ENCODE results near the gene TPPP. TPM values are rescaled to one million over a fixed set of nuclear protein-coding genes. Genes with fewer than 3 reads are reported as not detected.
"Not testable (repeated sequence)": the region's sequence is repeated elsewhere in the genome, so short reads cannot be mapped to it uniquely, and the experiment has no call there.

Gene TPPP
- total RNA-seq, 1 donor from 2014 or later, result not detected

GRCh38 chr5:708848-709517 is 15.8 kb upstream of the TPPP start:
- H3K9me3 Mint-ChIP-seq; DNase-seq; H3K4me3 Mint-ChIP-seq; H3K27me3 Mint-ChIP-seq; H3K27ac Mint-ChIP-seq; intact Hi-C loops (cut with micrococcal nuclease); H3K36me3 Mint-ChIP-seq (ENCODE audit: low read depth); H3K4me1 Mint-ChIP-seq: not testable (repeated sequence)

DNA sequence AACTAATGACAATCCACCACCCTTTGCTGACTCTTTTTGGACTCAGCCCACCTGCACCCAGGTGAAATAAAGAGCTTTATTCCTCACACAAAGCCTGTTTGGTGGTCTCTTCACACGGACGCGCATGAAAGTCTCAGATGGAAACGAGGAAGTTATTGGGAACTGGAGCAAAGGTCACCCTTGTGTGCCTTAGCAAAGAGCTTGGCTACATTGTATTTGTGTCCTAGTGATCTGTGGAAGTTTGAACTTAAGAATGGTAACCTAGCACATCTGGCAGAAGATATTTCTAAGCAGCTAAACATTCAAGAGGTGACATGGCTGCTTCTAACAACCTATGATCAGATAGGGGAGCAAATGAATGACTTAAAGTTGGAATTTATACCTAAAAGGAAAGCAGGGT is 15.2 kb upstream of the TPPP start:
- H3K27ac Mint-ChIP-seq; H3K4me1 Mint-ChIP-seq; H3K27me3 Mint-ChIP-seq; DNase-seq; H3K4me3 Mint-ChIP-seq; H3K36me3 Mint-ChIP-seq (ENCODE audit: low read depth); H3K9me3 Mint-ChIP-seq; intact Hi-C loops (cut with micrococcal nuclease): not testable (repeated sequence)

GRCh38 chr5:706127-706526 is 13.0 kb upstream of the TPPP start:
- H3K27ac Mint-ChIP-seq; H3K4me1 Mint-ChIP-seq; intact Hi-C loops (cut with micrococcal nuclease); H3K9me3 Mint-ChIP-seq; H3K4me3 Mint-ChIP-seq; DNase-seq; H3K36me3 Mint-ChIP-seq (ENCODE audit: low read depth): not testable (repeated sequence)
- H3K27me3 Mint-ChIP-seq, result peaks cover 15% of the 10 kb centered on the region

DNA sequence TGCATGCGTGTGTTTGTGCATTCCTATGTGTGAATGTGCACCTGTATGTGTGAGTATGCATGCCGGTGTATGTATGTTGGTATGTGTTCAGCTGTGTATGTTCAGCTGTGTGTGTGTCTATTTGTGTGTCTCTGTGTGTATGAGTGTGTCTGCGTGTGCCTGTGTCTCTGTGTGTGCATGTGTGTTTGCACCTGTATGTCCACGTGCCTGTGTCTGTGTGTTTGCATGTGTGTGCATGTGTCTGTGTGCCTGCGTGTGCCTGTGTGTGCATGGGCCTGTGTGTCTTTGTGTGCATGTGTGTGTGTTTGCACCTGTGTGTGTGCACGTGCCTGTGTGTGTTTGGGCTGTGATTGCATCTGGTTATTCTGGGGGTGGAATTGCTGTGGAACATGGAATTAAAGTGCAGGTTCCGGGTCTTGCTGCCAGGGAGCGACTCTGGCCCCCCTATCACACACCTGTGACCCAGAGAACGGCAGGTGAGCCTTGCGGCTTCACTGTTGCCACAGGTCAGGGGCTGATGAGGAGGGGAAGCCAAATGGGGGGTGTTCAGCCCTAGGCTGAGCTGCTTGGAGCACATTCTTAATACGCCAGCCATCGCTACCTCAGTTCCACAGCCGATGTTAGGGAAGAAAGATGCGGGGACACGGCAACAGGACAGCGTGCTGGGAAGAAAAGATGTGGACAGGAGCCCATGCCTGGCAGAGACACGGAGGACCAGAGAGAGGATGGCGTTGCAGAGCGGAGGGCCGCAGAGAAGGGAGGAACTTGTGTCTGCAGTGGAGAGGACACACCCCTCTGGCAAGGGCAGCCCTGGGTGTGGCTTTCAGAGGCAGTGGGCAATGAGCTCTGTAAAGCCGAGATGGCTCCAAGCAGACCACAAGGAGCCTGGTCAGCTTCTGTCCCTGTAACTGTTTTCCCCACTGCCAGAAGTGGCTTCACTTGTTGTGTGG is 3.9 kb upstream of the TPPP start:
- H3K4me1 Mint-ChIP-seq; DNase-seq; H3K27ac Mint-ChIP-seq; intact Hi-C loops (cut with micrococcal nuclease); H3K4me3 Mint-ChIP-seq; H3K36me3 Mint-ChIP-seq (ENCODE audit: low read depth); H3K9me3 Mint-ChIP-seq: not testable (repeated sequence)
- H3K27me3 Mint-ChIP-seq, result peaks cover 31% of the 10 kb centered on the region

DNA sequence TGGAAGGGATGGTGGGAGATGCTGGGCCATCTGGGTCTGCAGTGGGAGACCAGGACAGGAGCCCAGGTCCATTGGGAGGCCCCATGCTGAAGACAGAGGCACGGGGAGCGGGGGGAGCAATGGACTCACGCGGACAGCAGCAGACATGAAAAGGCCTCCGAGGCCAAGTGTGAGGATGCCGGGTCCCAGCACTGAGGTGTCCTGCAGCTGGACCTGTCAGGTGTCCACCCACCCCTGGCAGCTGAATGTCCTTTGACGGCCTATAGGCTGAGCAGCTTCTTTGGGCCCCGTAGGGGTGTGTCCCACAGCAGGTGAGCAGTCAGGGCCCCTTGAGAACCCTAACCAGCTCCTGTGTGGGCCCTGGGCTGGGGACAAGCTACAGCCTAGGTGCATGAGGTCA is 3.0 kb upstream of the TPPP start:
- H3K4me1 Mint-ChIP-seq; intact Hi-C loops (cut with micrococcal nuclease): not testable (repeated sequence)

GRCh38 chr5:695475-695874 is 2.3 kb upstream of the TPPP start:
- intact Hi-C loops (cut with micrococcal nuclease); H3K4me1 Mint-ChIP-seq; DNase-seq; H3K36me3 Mint-ChIP-seq (ENCODE audit: low read depth); H3K27ac Mint-ChIP-seq; H3K9me3 Mint-ChIP-seq; H3K4me3 Mint-ChIP-seq: not testable (repeated sequence)
- H3K27me3 Mint-ChIP-seq, result peaks cover 23% of the 10 kb centered on the region

More for the DNA sequence above, 3.0 kb upstream of the TPPP start:
- H3K9me3 Mint-ChIP-seq; H3K27ac Mint-ChIP-seq; DNase-seq; H3K4me3 Mint-ChIP-seq; H3K36me3 Mint-ChIP-seq (ENCODE audit: low read depth): not testable (repeated sequence)
- peaks cover 27% of the 10 kb centered on the region for H3K27me3 Mint-ChIP-seq

GRCh38 chr5:694042-694431 is 885 bp upstream of the TPPP start:
- DNase-seq, result peak; percentile 68

DNA sequence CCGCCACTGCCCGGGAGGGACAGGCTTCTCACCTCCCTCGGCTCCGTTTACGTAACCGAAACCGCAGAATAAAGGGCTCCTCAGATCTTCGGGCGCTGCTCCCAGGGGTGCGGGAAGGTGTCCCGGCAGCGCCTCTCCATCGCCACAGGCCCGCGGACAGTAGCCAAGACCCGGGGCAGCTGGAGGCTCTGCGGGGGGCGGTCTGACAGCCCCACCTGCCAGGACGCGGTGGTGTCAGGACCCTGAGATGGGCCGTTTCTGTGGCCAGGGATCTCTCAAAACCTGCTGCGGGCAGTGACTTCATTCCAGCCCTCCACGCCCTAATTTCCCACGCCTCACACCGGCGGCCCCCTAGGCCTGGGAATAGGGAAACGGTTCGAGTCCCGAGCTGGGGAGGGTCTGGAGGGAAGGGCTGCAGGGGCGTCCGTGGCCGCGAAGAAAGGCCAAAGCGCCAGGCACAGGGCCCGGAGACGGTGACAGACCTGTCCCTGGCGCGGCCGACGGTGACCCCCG is 567 bp downstream of the TPPP start:
- Mint-ChIP-seq H3K4me3 (peak overlapping the region; percentile 59), H3K27me3 (peaks cover 12% of the 10 kb centered on the region)
- not testable (repeated sequence) for H3K9me3 Mint-ChIP-seq; H3K4me1 Mint-ChIP-seq; H3K36me3 Mint-ChIP-seq (ENCODE audit: low read depth); H3K27ac Mint-ChIP-seq
- intact Hi-C loops (cut with micrococcal nuclease), result loop anchor here (5.0 kb wide), 1 partner anchor 80 kb away; the partner anchor contains the start of gene CEP72
- DNase-seq, result peak; percentile 75

More at GRCh38 chr5:694042-694431, 885 bp upstream of the TPPP start:
- not testable (repeated sequence) for H3K4me1 Mint-ChIP-seq; H3K4me3 Mint-ChIP-seq; H3K9me3 Mint-ChIP-seq; H3K36me3 Mint-ChIP-seq (ENCODE audit: low read depth); H3K27ac Mint-ChIP-seq
- intact Hi-C loops (cut with micrococcal nuclease), result loop anchor here (5.0 kb wide), 1 partner anchor 82 kb away; the partner anchor contains the start of gene CEP72
- peaks cover 20% of the 10 kb centered on the region for H3K27me3 Mint-ChIP-seq

GRCh38 chr5:691817-692528 is 1.2 kb downstream of the TPPP start:
- intact Hi-C loops (cut with micrococcal nuclease), result loop anchor here (5.0 kb wide), 1 partner anchor 80 kb away; the partner anchor contains the start of gene CEP72
- DNase-seq, result no peak
- Mint-ChIP-seq H3K36me3 (ENCODE audit: low read depth) (no peaks in the 10 kb centered on the region), H3K4me3 (peak overlapping the region; percentile 59), H3K4me1 (no peaks in the 10 kb centered on the region), H3K27ac (no peak overlapping the region), H3K27me3 (peaks cover 6% of the 10 kb centered on the region), H3K9me3 (no peaks in the 10 kb centered on the region)

DNA sequence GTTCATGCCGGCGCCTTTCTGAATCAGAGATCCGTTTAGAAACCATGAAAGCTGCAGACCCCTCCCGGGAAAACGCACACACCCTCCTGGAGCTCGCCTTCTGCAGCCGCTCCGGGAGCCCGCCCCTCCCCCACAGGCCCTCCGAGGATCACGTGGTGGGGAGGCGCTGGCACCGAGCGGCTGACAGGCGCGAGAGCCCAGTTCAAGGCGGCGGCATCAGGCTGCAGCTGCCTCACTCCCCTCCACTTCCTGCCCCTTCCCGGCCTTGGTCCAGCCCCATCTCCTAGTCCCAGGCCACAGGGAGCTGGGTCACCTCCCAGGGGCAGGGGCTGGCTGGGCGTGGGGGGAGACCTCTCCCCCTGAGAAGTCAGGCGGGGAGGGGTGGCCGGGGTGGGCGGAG is 2.1 kb downstream of the TPPP start:
- not testable (repeated sequence) for H3K4me3 Mint-ChIP-seq

GRCh38 chr5:690293-690692 is 2.9 kb downstream of the TPPP start:
- not testable (repeated sequence) for H3K27ac Mint-ChIP-seq; H3K27me3 Mint-ChIP-seq; H3K36me3 Mint-ChIP-seq (ENCODE audit: low read depth); H3K9me3 Mint-ChIP-seq; H3K4me3 Mint-ChIP-seq; H3K4me1 Mint-ChIP-seq; DNase-seq
- intact Hi-C loops (cut with micrococcal nuclease), result loop anchor here (5.0 kb wide), 1 partner anchor 78 kb away; the partner anchor contains the start of gene CEP72

More for the DNA sequence above, 2.1 kb downstream of the TPPP start:
- intact Hi-C loops (cut with micrococcal nuclease), result loop anchor here (5.0 kb wide), 1 partner anchor 79 kb away; the partner anchor contains the start of gene CEP72
- H3K27me3 Mint-ChIP-seq; H3K27ac Mint-ChIP-seq; H3K36me3 Mint-ChIP-seq (ENCODE audit: low read depth); H3K4me1 Mint-ChIP-seq; H3K9me3 Mint-ChIP-seq: not testable (repeated sequence)
- peak; percentile 58 for DNase-seq

- H3K27me3 Mint-ChIP-seq; H3K36me3 Mint-ChIP-seq (ENCODE audit: low read depth); H3K4me3 Mint-ChIP-seq; H3K4me1 Mint-ChIP-seq; H3K9me3 Mint-ChIP-seq; DNase-seq; H3K27ac Mint-ChIP-seq: not testable (repeated sequence)
- intact Hi-C loops (cut with micrococcal nuclease), result loop anchor here (10.0 kb wide), 1 partner anchor 86 kb away; no protein-coding TSS in a partner anchor
Measured at GRCh38 chr5:688348-689010, 4.7 kb downstream of the TPPP start.

- intact Hi-C loops (cut with micrococcal nuclease), result loop anchor here (10.0 kb wide), 1 partner anchor 88 kb away; no protein-coding TSS in a partner anchor
- H3K27ac Mint-ChIP-seq; H3K27me3 Mint-ChIP-seq; H3K36me3 Mint-ChIP-seq (ENCODE audit: low read depth); DNase-seq; H3K4me3 Mint-ChIP-seq; H3K4me1 Mint-ChIP-seq; H3K9me3 Mint-ChIP-seq: not testable (repeated sequence)
Measured at GRCh38 chr5:686936-687335, 6.2 kb downstream of the TPPP start.
